Osteocyte (in vitro differentiated cells): Measurements from ENCODE around the gene PLA2G4A. TPM values are rescaled to one million over a fixed set of nuclear protein-coding genes. Genes with fewer than 3 reads are reported as not detected.

ENCODE experiments used
- DNase-seq: peaks from one replicate; pipeline ENCODE4 v3.0.0; 2021; ENCODE audit warnings: mixed read lengths; ENCODE audit not compliant: unreplicated experiment; ENCODE audit errors: extremely low spot score
- H3K27ac Mint-ChIP-seq: one replicate; pipeline ENCODE4 v1.8.0; 2021; ENCODE audit warnings: mild to moderate bottlenecking, mixed read lengths; ENCODE audit not compliant: unreplicated experiment
- H3K27me3 Mint-ChIP-seq: one replicate; pipeline ENCODE4 v1.8.0; 2021; ENCODE audit warnings: mixed read lengths; ENCODE audit not compliant: unreplicated experiment
- H3K36me3 Mint-ChIP-seq: one replicate; pipeline ENCODE4 v1.8.0; 2021; ENCODE audit warnings: mixed read lengths; ENCODE audit not compliant: unreplicated experiment
- H3K4me1 Mint-ChIP-seq: one replicate; pipeline ENCODE4 v1.8.0; 2021; ENCODE audit warnings: mixed read lengths; ENCODE audit not compliant: unreplicated experiment
- H3K4me3 Mint-ChIP-seq: one replicate; pipeline ENCODE4 v1.8.0; 2021; ENCODE audit warnings: mild to moderate bottlenecking, moderate library complexity, mixed read lengths; ENCODE audit not compliant: unreplicated experiment
- H3K9me3 Mint-ChIP-seq: one replicate; pipeline ENCODE4 v1.8.0; 2021; ENCODE audit warnings: mixed read lengths; ENCODE audit not compliant: unreplicated experiment
- CTCF ChIP-seq: fragments of 200-600 bp; sonication (generic); IDR thresholded peaks from 2 replicates; pipeline ENCODE4 v1.5.0; 2021; ENCODE audit warnings: antibody characterized with exemption, mild to moderate bottlenecking, moderate library complexity
- total RNA-seq: library from RNA; stranded (reverse); gene quantifications from 2 replicates; pipeline ENCODE4 v1.2.1, GENCODE V29; 2021

PLA2G4A gene
- total RNA-seq, 1 donor from 2014 or later = 2.4 TPM

DNA sequence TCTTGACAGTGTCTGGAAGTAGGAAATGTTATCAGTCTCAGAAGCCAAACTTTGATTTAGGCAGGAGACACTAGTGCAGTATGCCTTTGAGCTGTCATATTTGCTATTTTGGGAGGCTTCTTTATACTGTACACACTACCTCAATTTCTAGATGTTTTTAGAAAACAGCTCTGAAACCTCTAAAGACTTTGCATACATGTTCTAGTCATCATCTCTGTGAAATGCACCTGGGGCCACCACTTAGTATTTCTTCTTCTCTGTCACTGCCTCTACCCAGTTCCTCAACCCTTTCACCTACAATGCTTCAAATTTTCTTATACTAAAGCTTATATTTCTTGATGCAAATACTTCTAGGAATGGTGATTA, 29.1 kb upstream of the PLA2G4A start:
- Mint-ChIP-seq H3K27me3 (peaks cover 3% of the 10 kb centered on the region), H3K27ac (no peak overlapping the region), H3K4me1 (no peaks in the 10 kb centered on the region), H3K36me3 (no peaks in the 10 kb centered on the region), H3K4me3 (no peak overlapping the region), H3K9me3 (no peaks in the 10 kb centered on the region)
- no peak for DNase-seq
- TF ChIP-seq CTCF = no peak

GRCh38 chr1:186802388-186802787, 26.4 kb upstream of the PLA2G4A start:
- DNase-seq = no peak
- Mint-ChIP-seq H3K27ac (no peak overlapping the region), H3K9me3 (no peaks in the 10 kb centered on the region), H3K4me3 (no peak overlapping the region), H3K4me1 (no peaks in the 10 kb centered on the region), H3K27me3 (peaks cover 3% of the 10 kb centered on the region), H3K36me3 (no peaks in the 10 kb centered on the region)
- TF ChIP-seq CTCF = no peak

GRCh38 chr1:186804679-186805078, 24.1 kb upstream of the PLA2G4A start:
- TF ChIP-seq CTCF = no peak

GRCh38 chr1:186806477-186806876, 22.3 kb upstream of the PLA2G4A start:
- Mint-ChIP-seq H3K9me3 (no peaks in the 10 kb centered on the region), H3K27me3 (no peaks in the 10 kb centered on the region), H3K4me3 (no peak overlapping the region), H3K27ac (no peak overlapping the region), H3K4me1 (no peaks in the 10 kb centered on the region), H3K36me3 (no peaks in the 10 kb centered on the region)
- peak; percentile 11 for TF ChIP-seq CTCF
- DNase-seq = no peak

More at GRCh38 chr1:186804679-186805078, 24.1 kb upstream of the PLA2G4A start:
- DNase-seq = no peak
- H3K4me1 Mint-ChIP-seq = no peaks in the 10 kb centered on the region
- peaks cover 3% of the 10 kb centered on the region for H3K27me3 Mint-ChIP-seq
- no peaks in the 10 kb centered on the region for H3K36me3 Mint-ChIP-seq
- no peak overlapping the region for H3K4me3 Mint-ChIP-seq
- H3K9me3 Mint-ChIP-seq = no peaks in the 10 kb centered on the region
- no peak overlapping the region for H3K27ac Mint-ChIP-seq

DNA sequence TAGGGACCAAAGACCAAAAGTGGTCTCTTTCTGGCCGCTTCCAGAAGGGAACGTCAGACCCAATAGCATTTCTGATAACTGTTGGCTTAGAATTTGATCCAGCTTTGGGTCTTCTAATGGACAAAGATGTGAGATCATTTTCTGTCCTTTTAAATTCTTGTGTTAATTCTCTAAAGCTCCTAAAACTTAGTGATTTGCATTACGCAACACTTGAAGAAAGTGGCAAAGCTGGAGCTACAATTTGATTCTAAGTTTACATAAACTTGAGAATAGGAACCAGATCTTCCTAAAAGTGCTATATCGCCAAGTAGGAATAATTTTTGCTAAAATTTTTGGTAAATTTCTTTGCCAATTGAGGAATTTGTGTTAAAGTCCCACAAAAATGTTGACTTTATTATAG, 21.6 kb upstream of the PLA2G4A start:
- no peak overlapping the region for H3K4me3 Mint-ChIP-seq
- peaks cover 3% of the 10 kb centered on the region for H3K4me1 Mint-ChIP-seq
- TF ChIP-seq CTCF = no peak
- H3K27ac Mint-ChIP-seq = no peak overlapping the region
- no peaks in the 10 kb centered on the region for H3K9me3 Mint-ChIP-seq
- no peak for DNase-seq
- no peaks in the 10 kb centered on the region for H3K36me3 Mint-ChIP-seq
- no peaks in the 10 kb centered on the region for H3K27me3 Mint-ChIP-seq
